ENCODE results near the gene DNPEP.

The DNPEP gene

DNA sequence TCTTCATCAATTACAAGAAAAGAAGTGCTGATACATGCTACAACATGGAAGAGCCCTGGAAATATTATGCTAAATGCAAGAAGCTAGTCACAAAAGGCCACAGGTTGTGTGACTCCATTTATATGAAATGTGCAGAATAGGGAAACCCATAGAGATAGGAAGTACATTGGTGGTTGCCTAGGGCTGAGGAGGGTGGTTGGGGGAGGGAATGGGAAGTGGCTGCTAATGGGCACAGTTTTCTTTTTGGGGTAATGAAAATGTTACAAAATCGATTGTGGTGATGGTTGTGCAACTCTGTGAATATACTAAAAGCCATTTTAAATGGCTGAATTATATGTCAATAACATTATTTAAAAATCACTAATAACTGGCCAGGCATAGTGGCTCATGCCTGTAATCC is 30.9 kb downstream of the DNPEP start:
- no peak for DNase-seq

DNA sequence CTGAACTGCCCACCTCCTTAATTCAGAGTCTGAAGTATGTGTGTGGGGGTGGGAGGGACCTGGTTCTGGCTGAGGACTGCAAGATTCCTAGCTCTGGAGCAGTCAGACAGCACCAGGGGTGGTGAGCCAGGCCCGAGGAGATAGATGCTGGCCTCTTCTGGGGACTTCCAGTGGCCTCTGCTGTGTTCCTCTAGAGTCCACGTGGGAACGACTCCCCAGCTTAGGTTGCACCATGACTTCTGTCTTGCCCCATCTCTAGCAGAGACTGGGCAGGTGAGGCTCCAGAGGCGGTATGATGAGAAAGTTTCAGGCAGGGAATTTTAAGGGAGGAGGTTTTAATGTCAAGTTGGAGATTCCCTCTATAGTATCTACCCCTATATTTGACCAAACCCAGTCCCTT is 33.1 kb downstream of the DNPEP start:
- no peak for DNase-seq

DNA sequence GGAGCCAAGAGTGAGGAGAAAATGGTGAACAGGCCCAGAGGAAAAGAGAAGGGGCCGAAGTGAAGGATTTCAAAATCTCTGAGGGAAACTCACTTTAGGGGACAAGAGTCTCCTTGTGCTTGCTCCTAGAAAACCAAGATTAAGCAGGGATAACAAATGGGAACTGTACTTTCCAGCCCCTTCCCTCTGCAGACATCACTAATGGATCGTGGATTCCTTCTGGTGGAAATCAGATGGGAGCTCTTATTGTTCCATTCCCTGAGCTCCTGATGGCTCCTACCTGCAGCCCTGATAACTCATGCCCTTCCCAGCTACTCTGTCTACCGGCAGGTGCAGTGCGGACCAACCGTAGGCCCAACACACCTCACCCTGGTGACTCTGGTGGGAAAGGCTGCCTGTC is 34.6 kb downstream of the DNPEP start:
- no peak for DNase-seq

DNA sequence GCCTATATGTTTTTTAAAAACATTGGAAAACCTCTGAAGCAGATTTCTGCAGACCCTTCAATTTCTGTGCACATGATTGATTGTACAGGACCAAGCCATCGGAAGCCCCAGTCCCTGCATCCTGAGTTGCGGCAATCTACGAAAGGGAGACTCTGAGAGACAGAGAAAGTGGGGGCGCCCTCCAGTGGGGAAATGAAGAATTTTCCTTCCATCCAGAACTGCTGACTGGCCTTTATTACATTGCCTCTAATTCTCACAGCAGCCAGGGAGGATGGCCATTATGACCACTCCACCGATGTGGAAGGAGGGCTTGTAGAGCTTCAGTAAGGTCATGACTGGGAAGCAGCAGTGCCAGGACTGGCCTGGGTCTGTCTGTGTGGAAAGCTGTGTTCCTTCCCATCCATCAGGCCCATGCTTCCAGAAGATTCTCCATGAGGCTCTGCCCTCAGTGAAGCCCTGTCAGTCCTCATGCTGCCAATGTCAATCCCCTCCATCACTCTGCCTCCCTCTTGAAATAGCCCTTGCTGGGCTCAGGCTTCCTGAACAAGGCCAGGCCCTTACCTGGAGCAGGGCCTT is 35.2 kb downstream of the DNPEP start:
- peak; percentile 85 for DNase-seq

DNA sequence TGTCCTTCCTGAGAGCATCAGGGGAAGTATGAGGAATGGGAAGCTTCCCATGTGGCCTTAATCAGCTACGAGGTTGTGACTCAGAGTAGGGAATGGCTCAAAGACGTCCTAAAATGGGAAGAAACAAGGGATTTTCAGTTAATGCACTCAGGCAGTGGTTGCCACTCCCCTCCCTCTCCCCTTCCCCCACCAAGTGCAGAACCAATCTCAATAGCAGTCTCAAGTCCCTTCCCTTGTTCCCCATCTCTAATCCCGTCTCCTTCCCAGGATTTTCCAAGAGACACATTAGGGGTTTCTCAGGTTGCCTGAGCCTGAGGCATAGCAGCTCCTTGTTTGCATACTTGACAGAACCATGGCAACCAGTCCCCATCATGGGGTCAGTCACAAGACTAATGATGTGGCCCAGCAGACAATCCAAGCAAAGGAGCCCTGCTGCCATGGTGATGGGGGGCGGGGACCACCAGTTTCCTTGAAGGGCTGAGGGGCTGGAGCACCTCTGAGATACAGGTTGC is 36.9 kb downstream of the DNPEP start:
- DNase-seq: no peak

DNA sequence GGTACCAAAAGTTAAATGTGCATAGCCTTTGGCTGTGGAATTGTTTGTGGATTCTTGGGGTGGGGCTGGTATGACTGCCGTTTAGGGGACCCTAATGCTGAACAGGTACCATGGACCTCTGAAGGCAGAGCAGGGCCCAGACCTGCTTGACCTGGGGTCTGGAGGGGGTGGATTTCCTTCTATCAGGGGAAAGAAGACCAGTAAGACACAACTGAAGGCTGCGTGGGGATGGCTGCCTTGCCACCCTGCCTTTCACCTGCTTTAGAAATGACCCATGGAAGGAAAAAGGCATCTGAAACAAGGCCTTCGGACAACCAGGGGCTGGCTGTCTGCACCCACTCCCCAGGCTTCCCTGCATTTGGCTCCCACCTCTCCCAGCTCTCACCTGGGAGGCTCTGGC is 37.5 kb downstream of the DNPEP start:
- no peak for DNase-seq

DNA sequence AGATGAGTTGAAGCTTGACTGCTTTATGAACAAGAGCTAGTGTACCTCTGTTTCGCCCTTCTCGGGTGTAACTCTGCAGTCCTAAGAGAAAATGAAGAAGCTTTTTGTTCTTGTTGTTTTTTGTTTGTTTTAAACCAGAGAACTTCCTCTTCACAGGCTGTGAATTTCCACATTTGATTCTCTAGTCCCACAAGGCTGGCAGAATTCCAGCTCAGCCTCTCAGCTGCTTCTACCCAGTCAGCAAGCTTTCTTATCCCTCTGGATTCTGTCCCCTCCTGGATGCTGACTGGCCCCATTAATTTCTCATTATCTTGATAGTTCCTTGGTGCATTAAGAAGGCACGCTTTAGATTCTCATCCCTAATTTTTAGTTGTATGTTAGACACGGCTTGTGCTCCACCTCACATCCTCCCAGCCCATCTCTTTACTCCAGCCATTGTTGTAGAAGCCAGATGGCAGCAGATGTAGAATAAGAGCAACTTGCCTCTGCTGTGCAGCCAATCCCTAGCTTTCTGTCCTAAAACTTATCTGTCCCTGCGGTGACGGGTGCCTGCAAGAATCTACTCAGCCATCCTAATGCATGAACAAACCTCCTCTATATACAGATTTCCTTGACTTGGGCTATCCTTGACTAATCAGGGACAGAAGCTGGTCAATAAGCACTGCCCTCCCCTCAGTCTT is 42.8 kb downstream of the DNPEP start:
- DNase-seq: peak; percentile 82

DNA sequence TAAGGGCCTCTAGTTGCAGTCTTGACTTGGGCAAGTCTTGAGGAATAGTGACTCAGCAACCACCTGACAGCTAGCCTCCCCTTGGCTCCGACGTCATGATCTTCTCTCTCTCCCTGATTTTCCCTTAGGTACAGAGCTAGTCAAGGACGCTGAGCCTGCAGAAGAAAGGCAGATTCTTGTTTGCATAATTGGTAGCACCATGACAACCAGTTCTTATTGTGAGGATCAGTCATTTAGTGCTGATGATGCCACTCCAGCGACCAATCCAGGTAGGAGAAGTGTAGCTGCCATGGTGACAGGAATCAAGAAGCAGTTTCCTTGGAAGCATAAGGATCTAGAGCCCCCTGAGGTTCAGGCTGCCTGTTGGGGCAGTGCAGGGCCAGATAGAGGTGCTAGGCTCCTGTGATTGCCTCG is 52.3 kb downstream of the DNPEP start:
- no peak for DNase-seq

DNA sequence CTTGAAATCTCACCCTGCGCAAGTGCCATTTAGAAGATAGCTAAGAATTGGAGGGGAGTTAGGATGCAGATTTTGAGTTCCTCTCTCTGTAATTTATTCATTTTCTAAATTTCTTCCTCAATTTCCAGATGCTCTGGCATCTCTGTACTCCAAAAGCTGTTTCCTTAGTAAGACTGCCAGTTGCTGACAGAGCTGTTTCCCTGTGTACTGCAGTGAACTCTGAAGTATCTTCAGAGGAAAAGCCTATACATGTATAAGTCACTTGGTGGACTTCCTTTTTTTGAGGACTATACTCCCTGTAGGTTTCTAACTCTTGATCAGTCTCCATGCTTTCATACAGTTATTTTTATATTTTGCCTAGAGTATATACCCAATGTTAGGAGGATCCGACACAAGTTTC is 53.6 kb downstream of the DNPEP start:
- no peak for DNase-seq

DNA sequence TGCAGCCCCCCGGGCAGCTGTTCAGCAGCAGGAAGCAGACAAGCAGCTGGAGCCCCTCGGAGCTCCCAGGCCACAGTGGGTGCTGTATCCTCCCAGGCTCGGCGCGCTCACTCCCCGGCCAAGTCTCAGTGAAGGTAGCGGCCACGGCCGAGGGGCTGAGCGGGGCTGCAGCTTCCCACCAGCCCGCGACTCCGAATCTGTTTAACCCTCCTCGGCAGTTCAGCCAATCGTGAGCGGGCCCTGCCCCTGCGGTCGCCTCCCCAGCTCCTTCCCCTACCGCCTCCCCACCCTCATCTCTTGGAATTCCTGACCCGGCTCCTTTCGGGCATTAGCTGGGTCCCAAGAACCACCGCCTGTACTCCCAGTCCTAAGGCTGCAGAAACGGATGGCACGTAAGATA is 55.2 kb downstream of the DNPEP start, which contains the start of gene RESP18:
Gene RESP18 (minus strand): TSS at position 203 of the 400 bp plus-strand sequence.
- DNase-seq: no peak

DNA sequence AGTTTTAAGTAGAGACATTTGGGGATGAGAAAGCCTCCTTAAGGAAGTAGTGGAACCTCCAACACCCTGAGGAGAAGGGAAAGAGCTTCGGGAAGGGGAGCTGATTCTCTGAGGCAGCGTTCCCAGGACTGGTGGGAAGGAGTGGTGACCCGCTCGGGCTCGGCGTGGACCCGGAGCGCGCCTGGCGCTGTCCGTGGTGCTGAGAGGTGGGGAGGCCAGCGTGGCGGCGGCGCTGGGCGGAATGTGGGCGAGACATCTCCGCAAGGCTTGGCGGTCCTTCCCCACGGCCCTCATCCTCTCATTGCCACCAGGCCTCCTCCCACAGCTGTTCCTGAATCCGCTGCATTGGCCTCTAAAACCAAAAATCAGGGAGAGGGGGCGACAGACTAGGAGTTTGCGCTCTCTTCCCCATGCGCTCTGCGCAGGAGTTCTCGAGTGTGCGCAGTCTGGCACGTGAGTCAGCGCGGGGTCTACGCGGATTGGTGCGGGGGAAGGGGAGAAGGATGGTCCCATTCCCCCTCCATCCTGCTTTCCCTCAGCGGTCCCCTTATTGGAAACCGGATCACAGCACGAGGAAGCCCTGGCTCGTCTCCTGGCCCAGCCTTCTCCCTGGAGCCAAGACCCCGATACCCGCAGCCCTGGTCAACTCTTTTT is 56.0 kb downstream of the DNPEP start:
- no peak for DNase-seq

DNA sequence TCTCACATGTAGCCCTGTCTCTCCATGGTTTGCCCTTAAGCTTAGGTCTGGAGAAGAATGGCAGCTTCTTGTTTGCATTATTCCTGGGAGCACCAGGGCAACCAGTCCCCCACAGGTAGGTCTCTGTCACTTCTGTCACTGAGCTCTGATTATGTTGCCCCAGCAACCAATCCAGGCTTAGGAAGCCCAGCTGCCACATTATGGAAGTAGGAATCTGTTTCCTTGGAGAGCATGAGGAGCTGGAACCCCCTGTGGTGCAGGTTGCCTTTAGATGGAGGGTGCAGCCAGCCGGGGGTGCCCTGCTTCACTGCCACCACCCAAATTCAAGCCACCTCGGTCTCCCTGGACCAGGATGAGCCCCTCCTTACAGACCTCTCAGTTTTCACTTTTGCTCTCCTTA is 60.0 kb downstream of the DNPEP start:
- DNase-seq: peak; percentile 5

DNA sequence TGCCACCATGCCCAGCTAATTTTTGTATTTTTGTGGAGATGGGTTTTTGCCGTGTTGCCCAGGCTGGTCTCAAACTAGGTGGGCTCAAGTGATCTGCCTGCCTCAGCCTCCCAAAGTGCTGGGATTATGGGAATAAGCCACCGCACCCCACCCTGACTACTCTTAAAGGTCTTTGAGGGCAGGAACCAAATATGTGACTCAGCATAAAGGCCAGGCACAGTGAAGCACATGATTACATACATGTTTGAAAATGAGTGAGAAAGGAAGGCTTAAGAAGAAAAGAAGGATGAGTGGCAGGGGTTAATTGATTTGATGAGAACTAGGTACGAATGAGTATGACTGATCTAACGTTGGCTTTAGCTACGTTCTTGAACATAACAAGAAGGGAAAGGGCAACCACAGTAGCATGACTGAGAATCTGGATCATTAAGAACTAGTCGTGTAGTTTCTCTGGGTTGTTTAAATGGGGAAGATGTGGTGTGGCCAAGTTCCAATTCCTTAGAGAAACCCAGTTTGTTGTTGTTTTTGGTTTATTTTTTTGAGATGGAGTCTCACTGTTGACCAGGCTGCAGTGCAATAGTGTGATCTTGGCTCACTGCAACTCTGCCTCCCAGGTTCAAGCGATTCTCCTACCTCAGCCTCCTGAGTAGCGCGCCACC is 61.9 kb downstream of the DNPEP start:
- DNase-seq: no peak

DNA sequence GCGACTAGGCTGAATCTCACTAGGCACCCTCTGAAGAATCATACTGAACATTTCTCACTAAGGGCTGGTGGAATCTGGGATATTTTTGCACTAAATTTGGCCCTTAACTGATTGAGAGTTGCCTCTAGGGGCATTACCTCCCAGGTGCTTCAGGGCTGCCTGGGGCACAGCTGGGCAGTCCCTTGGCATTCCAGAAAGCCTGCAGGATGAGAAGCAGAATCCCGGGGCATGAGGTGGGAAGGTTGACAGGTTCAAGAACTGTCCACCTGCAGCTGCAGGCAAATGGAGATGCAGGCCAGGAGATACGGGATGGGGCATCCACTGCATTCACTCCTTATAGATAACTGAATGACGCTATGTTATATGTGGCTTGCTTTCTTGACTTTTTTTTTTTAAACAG is 62.6 kb downstream of the DNPEP start:
- no peak for DNase-seq

DNA sequence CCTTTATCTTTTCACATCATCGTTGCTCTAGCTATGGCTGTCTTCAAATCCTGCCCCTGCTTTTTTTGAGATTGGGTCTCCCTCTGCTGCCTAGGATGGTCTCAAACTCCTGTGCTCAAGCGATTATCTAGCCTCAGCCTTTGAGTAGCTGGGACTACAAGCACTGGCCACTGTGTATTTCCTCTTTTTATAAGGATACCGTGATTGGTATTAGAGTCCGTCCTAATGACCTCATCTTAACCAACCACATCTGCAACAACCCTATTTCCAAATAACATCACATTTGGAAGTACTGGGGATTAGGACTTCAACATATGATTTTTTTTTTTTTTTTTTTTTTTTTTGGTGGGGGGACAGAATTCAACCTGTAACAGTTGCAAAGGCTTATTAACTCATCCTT is 64.3 kb downstream of the DNPEP start:
- DNase-seq: no peak
